Measurements from ENCODE around the gene RABGAP1.

DNA sequence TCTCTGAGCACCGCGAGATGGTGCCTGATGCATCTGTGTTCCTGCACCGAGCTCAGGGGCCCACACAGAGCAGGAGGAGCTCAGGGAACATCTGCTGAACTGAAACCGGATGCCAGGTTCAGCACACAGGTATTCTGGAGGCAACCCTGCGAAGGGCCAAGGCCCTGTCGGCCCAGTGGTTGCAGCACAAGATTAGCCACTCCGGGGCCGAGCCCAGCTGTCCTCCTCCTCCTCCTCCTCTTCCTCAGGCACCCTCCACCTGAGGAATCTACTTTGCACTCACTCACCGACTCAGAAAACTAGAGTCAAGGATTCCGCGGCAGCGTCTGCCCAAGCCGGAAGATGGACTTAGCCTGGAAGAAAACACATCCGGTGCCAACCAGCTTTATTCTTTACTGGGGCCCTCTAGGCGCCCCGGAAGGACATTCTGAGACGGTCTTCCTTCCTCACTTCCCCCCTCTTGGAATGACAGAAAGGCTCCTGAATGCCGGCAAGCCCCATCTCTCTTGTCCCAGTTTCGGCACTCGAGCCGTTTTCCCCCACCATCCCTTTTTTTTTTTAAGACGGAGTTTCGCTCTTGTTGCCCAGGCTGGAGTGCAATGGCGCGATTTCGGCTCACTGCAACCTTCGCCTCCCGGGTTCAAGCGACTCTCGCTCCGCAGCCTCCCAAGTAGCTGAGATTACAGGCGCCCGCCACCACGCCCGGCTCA lies 27.7 kb upstream of the RABGAP1 start, which contains the start of gene ZBTB6:
- peak; percentile 88 for TF ChIP-seq POLR2A (IDR thresholded peaks at IDR 0.05; ENCODE audit: low read length)
- TF ChIP-seq GATA1 (IDR thresholded peaks at IDR 0.05; ENCODE audit: low read depth, low read length): no peak

Data from erythroblast (primary cell).